Caco-2 (cell line): ENCODE measurements around the gene PALD1. TPM values are rescaled to one million over a fixed set of nuclear protein-coding genes. Genes with fewer than 3 reads are reported as not detected.

ENCODE experiments used
- BruUV-seq: library from RNA; stranded (reverse); fragments of 400-500 nt; replicated peaks from 2 replicates; lab custom pipeline; 2021; lab: Mats Ljungman, UMichigan
- CTCF ChIA-PET: fragments of 300-600 bp; sonication (Branson Sonifier 250); formaldehyde crosslinking; loops from one replicate; lab custom pipeline; 2022; ENCODE audit warnings: antibody characterized with exemption; lab: Charles Lee
- POLR2A ChIA-PET: fragments of 300-600 bp; sonication (Branson Sonifier 250); formaldehyde crosslinking; loops from one replicate; lab custom pipeline; 2022; ENCODE audit warnings: antibody characterized with exemption; lab: Charles Lee
- DNase-seq, 2 experiments: peaks; one replicate each; pipeline versions ENCODE4 v3.0.0 to v3.0.0-alpha.2; 2020 to 2022
- H3K27me3 ChIP-seq: replicated peaks from 2 replicates; pipeline ENCODE4 v1.6.0; 2011; ENCODE audit warnings: low read length; ENCODE audit not compliant: control insufficient read depth, insufficient read depth
- H3K36me3 ChIP-seq: 2 replicates; pipeline ENCODE4 v1.5.1; 2011; ENCODE audit warnings: low read length; ENCODE audit not compliant: control insufficient read depth, insufficient read depth
- H3K4me1 ChIP-seq: fragments of 250-450 bp; sonication (Bioruptor Pico); 2 replicates; pipeline ENCODE4 v1.5.1; 2020; ENCODE audit warnings: mild to moderate bottlenecking
- H3K4me3 ChIP-seq: 2 replicates; pipeline ENCODE4 v1.5.1; 2011; ENCODE audit warnings: low read depth, mild to moderate bottlenecking, control low read depth, low read length
- H3K9me3 ChIP-seq: fragments of 250-450 bp; sonication (Bioruptor Pico); 2 replicates; pipeline ENCODE4 v1.5.1; 2020; ENCODE audit warnings: mild to moderate bottlenecking, moderate library complexity
- H3K27ac Mint-ChIP-seq: one replicate; pipeline ENCODE4 v1.8.0; 2022; ENCODE audit warnings: mixed read lengths; ENCODE audit not compliant: unreplicated experiment
- H3K27me3 Mint-ChIP-seq: one replicate; pipeline ENCODE4 v1.8.0; 2022; ENCODE audit warnings: mixed read lengths; ENCODE audit not compliant: insufficient read depth, unreplicated experiment
- H3K36me3 Mint-ChIP-seq: one replicate; pipeline ENCODE4 v1.8.0; 2022; ENCODE audit warnings: mild to moderate bottlenecking, mixed read lengths; ENCODE audit not compliant: insufficient read depth, unreplicated experiment
- H3K4me1 Mint-ChIP-seq: one replicate; pipeline ENCODE4 v1.8.0; 2022; ENCODE audit warnings: low read depth, mixed read lengths; ENCODE audit not compliant: unreplicated experiment
- H3K4me3 Mint-ChIP-seq: one replicate; pipeline ENCODE4 v1.8.0; 2022; ENCODE audit warnings: mild to moderate bottlenecking, moderate library complexity, mixed read lengths; ENCODE audit not compliant: unreplicated experiment
- H3K9me3 Mint-ChIP-seq: one replicate; pipeline ENCODE4 v1.8.0; 2022; ENCODE audit warnings: mixed read lengths; ENCODE audit not compliant: unreplicated experiment
- CTCF ChIP-seq, 2 experiments: fragments of 200-600 bp in 1 of 2; IDR thresholded peaks; 1 replicate in 1 of 2; 2 replicates in 1 of 2; pipeline versions ENCODE4 v1.5.1 to v1.8.0; 2011 to 2022; ENCODE audit warnings: antibody characterized with exemption in 1 of 2, control low read depth in 1 of 2, inconsistent platforms in 1 of 2, low read depth in 1 of 2, low read length in 1 of 2, mild to moderate bottlenecking in 1 of 2, moderate library complexity in 1 of 2; ENCODE audit not compliant: insufficient read depth in 1 of 2, severe bottlenecking in 1 of 2, unreplicated experiment in 1 of 2
- intact Hi-C: fragments of 100-400 bp; cut with micrococcal nuclease; formaldehyde crosslinking; loops from one replicate; pipeline ENCODE4 v1.10.0; 2022; ENCODE audit not compliant: unreplicated experiment
- total RNA-seq: library from RNA; stranded (reverse); gene quantifications from 2 replicates; pipeline ENCODE4 v1.2.3, GENCODE V29; 2022

The PALD1 gene
- total RNA-seq, 1 experiment from 2014 or later = 10.3 TPM

- 0 out of 2 replicates have a peak, but pooled peaks cover 4% of the 10 kb centered on the region for H3K4me1 ChIP-seq
- ChIA-PET POLR2A (no interaction called here), CTCF (no interaction called here)
- Mint-ChIP-seq H3K36me3 (no peaks in the 10 kb centered on the region), H3K27ac (no peak overlapping the region), H3K27me3 (no peaks in the 10 kb centered on the region), H3K4me1 (peaks cover 16% of the 10 kb centered on the region), H3K4me3 (no peak overlapping the region), H3K9me3 (no peaks in the 10 kb centered on the region)
- no peaks in the 10 kb centered on the region for H3K9me3 ChIP-seq
- no TSS peak for BruUV-seq
- intact Hi-C loops = no loop called here
- no peaks in the 10 kb centered on the region for H3K27me3 ChIP-seq
- DNase-seq = peak in 1 of 2 experiments; percentile 25
- H3K4me3 ChIP-seq = no peak overlapping the region
- TF ChIP-seq CTCF (IDR thresholded peaks at IDR 0.05; ENCODE audit: insufficient read depth in 1 of 2, low read depth in 1 of 2, low read length in 1 of 2, severe bottlenecking in 1 of 2, unreplicated experiment in 1 of 2) = no peak
- H3K36me3 ChIP-seq = no peaks in the 10 kb centered on the region
Measured at GRCh38 chr10:70560511-70560941, 82.0 kb downstream of the PALD1 start.

GRCh38 chr10:70561070-70561469 is 82.5 kb downstream of the PALD1 start:
- H3K4me1 ChIP-seq = 0 out of 2 replicates have a peak, but pooled peaks cover 4% of the 10 kb centered on the region
- Mint-ChIP-seq H3K27me3 (no peaks in the 10 kb centered on the region), H3K4me1 (peaks cover 16% of the 10 kb centered on the region), H3K27ac (no peak overlapping the region), H3K36me3 (no peaks in the 10 kb centered on the region), H3K4me3 (no peak overlapping the region), H3K9me3 (no peaks in the 10 kb centered on the region)
- DNase-seq = peak in 1 of 2 experiments; percentile 26
- TF ChIP-seq CTCF (IDR thresholded peaks at IDR 0.05; ENCODE audit: insufficient read depth in 1 of 2, low read depth in 1 of 2, low read length in 1 of 2, severe bottlenecking in 1 of 2, unreplicated experiment in 1 of 2) = no peak
- no TSS peak for BruUV-seq
- no peaks in the 10 kb centered on the region for H3K36me3 ChIP-seq
- intact Hi-C loops = no loop called here
- no peaks in the 10 kb centered on the region for H3K27me3 ChIP-seq
- no peaks in the 10 kb centered on the region for H3K9me3 ChIP-seq
- ChIA-PET POLR2A (no interaction called here), CTCF (interaction anchor here (1.0 to 1.3 kb wide), 2 partner anchors 9 to 202 kb away, joined by 3 to 4 read pairs; no protein-coding TSS in a partner anchor)
- H3K4me3 ChIP-seq = no peak overlapping the region

- Histone ChIP-seq H3K27me3 (no peaks in the 10 kb centered on the region), H3K4me3 (no peak overlapping the region), H3K4me1 (0 out of 2 replicates have a peak, but pooled peaks cover 4% of the 10 kb centered on the region), H3K36me3 (no peaks in the 10 kb centered on the region), H3K9me3 (no peaks in the 10 kb centered on the region)
- peaks cover 16% of the 10 kb centered on the region for H3K4me1 Mint-ChIP-seq
- ChIA-PET CTCF (interaction anchor here (1.0 to 1.3 kb wide), 2 partner anchors 9 to 201 kb away, joined by 3 to 4 read pairs; no protein-coding TSS in a partner anchor), POLR2A (no interaction called here)
- H3K27me3 Mint-ChIP-seq = no peaks in the 10 kb centered on the region
- no TSS peak for BruUV-seq
- no peaks in the 10 kb centered on the region for H3K9me3 Mint-ChIP-seq
- H3K4me3 Mint-ChIP-seq = no peak overlapping the region
- H3K27ac Mint-ChIP-seq = no peak overlapping the region
- DNase-seq = no peak
- H3K36me3 Mint-ChIP-seq = no peaks in the 10 kb centered on the region
- no peak for TF ChIP-seq CTCF (IDR thresholded peaks at IDR 0.05; ENCODE audit: insufficient read depth in 1 of 2, low read depth in 1 of 2, low read length in 1 of 2, severe bottlenecking in 1 of 2, unreplicated experiment in 1 of 2)
- intact Hi-C loops = no loop called here
Measured at GRCh38 chr10:70561558-70561957, 83.0 kb downstream of the PALD1 start.
